ENCODE data around the gene NCMAP. TPM values are rescaled to one million over a fixed set of nuclear protein-coding genes. Genes with fewer than 3 reads are reported as not detected.
A peak's percentile ranks its signal among the peaks of the same experiment; 100 is the strongest.

NCMAP gene
- total RNA-seq, 1 experiment from 2014 or later, result 78.8 TPM

GRCh38 chr1:24562625-24563024, 6.7 kb downstream of the NCMAP start:
- Mint-ChIP-seq H3K36me3 (ENCODE audit: insufficient read depth, unreplicated experiment) (peaks cover 65% of the 10 kb centered on the region), H3K27ac (ENCODE audit: unreplicated experiment) (peak overlapping the region; percentile 65), H3K9me3 (ENCODE audit: low read depth, unreplicated experiment) (no peaks in the 10 kb centered on the region), H3K4me1 (ENCODE audit: low read depth, unreplicated experiment) (peaks cover 75% of the 10 kb centered on the region), H3K4me3 (ENCODE audit: low read depth, unreplicated experiment) (peak overlapping the region; percentile 36), H3K27me3 (ENCODE audit: unreplicated experiment) (no peaks in the 10 kb centered on the region)
- CTCF ChIA-PET, result interaction anchor here (0.7 to 1.6 kb wide), 2 partner anchors 8 to 22 kb away, joined by 4 read pairs; no protein-coding TSS in a partner anchor
- intact Hi-C loops (cut with micrococcal nuclease; ENCODE audit: unreplicated experiment), result no loop called here
- peak; percentile 65 for DNase-seq
- no TSS peak for BruUV-seq (replicated peaks)
- no peak for TF ChIP-seq CTCF (IDR thresholded peaks at IDR 0.05; ENCODE audit: unreplicated experiment)

GRCh38 chr1:24564695-24565094, 8.8 kb downstream of the NCMAP start:
- CTCF ChIA-PET, result interaction anchor here (0.7 to 0.8 kb wide), 2 partner anchors 22 to 148 kb away, joined by 3 to 4 read pairs; no protein-coding TSS in a partner anchor
- H3K27me3 Mint-ChIP-seq (ENCODE audit: unreplicated experiment), result no peaks in the 10 kb centered on the region
- H3K9me3 Mint-ChIP-seq (ENCODE audit: low read depth, unreplicated experiment), result no peaks in the 10 kb centered on the region
- H3K4me3 Mint-ChIP-seq (ENCODE audit: low read depth, unreplicated experiment), result no peak overlapping the region
- intact Hi-C loops (cut with micrococcal nuclease; ENCODE audit: unreplicated experiment), result no loop called here
- DNase-seq, result no peak
- H3K4me1 Mint-ChIP-seq (ENCODE audit: low read depth, unreplicated experiment), result peaks cover 66% of the 10 kb centered on the region
- no TSS peak for BruUV-seq (replicated peaks)
- H3K36me3 Mint-ChIP-seq (ENCODE audit: insufficient read depth, unreplicated experiment), result peaks cover 47% of the 10 kb centered on the region
- TF ChIP-seq CTCF (IDR thresholded peaks at IDR 0.05; ENCODE audit: unreplicated experiment), result no peak
- peak overlapping the region; percentile 14 for H3K27ac Mint-ChIP-seq (ENCODE audit: unreplicated experiment)

- no peak for TF ChIP-seq CTCF (IDR thresholded peaks at IDR 0.05; ENCODE audit: unreplicated experiment)
- no TSS peak for BruUV-seq (replicated peaks)
- Mint-ChIP-seq H3K27me3 (ENCODE audit: unreplicated experiment) (no peaks in the 10 kb centered on the region), H3K36me3 (ENCODE audit: insufficient read depth, unreplicated experiment) (peaks cover 38% of the 10 kb centered on the region), H3K9me3 (ENCODE audit: low read depth, unreplicated experiment) (no peaks in the 10 kb centered on the region), H3K4me3 (ENCODE audit: low read depth, unreplicated experiment) (no peak overlapping the region), H3K4me1 (ENCODE audit: low read depth, unreplicated experiment) (peaks cover 66% of the 10 kb centered on the region), H3K27ac (ENCODE audit: unreplicated experiment) (no peak overlapping the region)
- no peak for DNase-seq
- CTCF ChIA-PET, result interaction anchor here (0.6 kb wide), 1 partner anchor 17 kb away, joined by 4 read pairs; no protein-coding TSS in a partner anchor
- intact Hi-C loops (cut with micrococcal nuclease; ENCODE audit: unreplicated experiment), result no loop called here
Observed at GRCh38 chr1:24566236-24566867, 10.5 kb downstream of the NCMAP start.

GRCh38 chr1:24567792-24568388, 12.0 kb downstream of the NCMAP start:
- peak overlapping the region; percentile 24 for H3K4me3 Mint-ChIP-seq (ENCODE audit: low read depth, unreplicated experiment)

More at GRCh38 chr1:24567792-24568388, 12.0 kb downstream of the NCMAP start:
- Mint-ChIP-seq H3K27me3 (ENCODE audit: unreplicated experiment) (no peaks in the 10 kb centered on the region), H3K27ac (ENCODE audit: unreplicated experiment) (peak overlapping the region; percentile 74), H3K4me1 (ENCODE audit: low read depth, unreplicated experiment) (peaks cover 56% of the 10 kb centered on the region), H3K9me3 (ENCODE audit: low read depth, unreplicated experiment) (no peaks in the 10 kb centered on the region), H3K36me3 (ENCODE audit: insufficient read depth, unreplicated experiment) (peaks cover 22% of the 10 kb centered on the region)
- no peak for TF ChIP-seq CTCF (IDR thresholded peaks at IDR 0.05; ENCODE audit: unreplicated experiment)
- no TSS peak for BruUV-seq (replicated peaks)
- DNase-seq, result peak; percentile 75
- intact Hi-C loops (cut with micrococcal nuclease; ENCODE audit: unreplicated experiment), result no loop called here
- CTCF ChIA-PET, result interaction anchor here (1.0 to 1.4 kb wide), 8 partner anchors 9 to 27 kb away, joined by 3 to 9 read pairs (median 4); no protein-coding TSS in a partner anchor
